ENCODE measurements around the gene UNC93A.

DNA sequence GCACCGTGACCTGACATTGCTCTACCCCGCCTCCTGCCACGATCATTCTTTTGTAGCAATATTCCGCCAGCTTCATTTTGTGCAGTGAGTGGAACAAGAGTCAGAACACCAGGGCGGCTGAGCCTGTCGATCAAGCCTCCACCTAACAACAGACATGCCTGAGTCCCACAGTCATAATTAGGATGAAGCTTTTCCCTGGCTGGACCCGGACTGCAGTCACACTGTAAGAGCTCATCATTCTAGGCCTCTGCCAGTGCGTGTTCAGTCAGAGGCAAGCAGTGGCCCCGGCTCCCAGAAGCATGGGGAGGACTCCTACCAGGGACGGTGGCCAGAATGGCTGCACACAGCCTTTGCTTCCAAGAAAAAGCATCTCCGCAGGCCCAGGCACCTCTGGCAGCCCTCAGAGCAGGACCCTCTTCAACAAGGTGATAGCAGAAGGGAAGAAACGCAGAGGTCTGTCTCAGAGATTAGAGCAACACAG is 23.2 kb upstream of the UNC93A start:
- no peak for TF ChIP-seq CTCF (conservative IDR thresholded peaks at IDR 0.05; ENCODE audit: low read depth, low read length)
- no peak for TF ChIP-seq EZH2 (IDR thresholded peaks at IDR 0.05; ENCODE audit: borderline replicate concordance, low read depth, low read length, poor library complexity, severe bottlenecking)

Measured in A673 (cell line).